Measurements from ENCODE around the gene NOP53.

Gene NOP53

DNA sequence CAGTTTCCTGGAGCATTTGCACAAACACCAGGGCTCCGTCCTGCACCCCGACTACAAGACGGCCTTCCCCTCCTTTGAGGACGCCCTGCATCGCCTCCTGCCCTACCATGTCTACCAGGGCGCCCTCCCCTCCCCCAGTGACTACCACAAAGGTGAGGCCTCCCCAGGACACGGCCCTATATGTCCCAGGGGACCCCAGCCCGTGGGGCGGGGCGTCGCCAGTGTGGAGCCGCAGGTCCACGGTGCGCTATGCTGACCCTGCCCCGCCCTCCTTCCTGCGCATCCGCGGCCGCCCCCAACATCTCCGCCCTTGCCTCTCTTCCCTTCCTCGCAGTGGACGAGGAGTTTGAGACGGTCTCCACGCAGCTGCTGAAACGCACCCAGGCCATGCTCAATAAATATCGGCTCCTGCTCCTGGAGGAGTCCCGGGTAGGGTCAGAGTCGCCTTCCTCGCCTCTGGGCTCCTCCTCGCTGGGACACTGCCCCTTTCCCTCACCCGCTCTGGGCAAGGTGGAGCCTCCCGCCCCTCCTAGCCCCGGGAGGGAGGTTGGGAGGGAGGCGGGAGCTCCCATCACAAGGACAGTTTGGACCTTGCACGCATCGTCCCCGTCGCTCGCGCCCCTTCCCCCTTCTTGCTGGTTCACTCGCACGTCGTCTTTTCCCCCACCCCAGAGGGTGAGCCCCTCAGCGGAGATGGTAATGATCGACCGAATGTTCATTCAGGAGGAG lies 46.6 kb upstream of the NOP53 start:
- H4K20me1 ChIP-seq (ENCODE audit: insufficient read depth, low read length, poor library complexity, severe bottlenecking), result no peaks in the 10 kb centered on the region
- no peaks in the 10 kb centered on the region for H3K27me3 ChIP-seq (ENCODE audit: insufficient read depth, low read length, poor library complexity, severe bottlenecking)
- peaks cover 6% of the 10 kb centered on the region; the same call in 1 of the 2 replicates for H3K36me3 ChIP-seq (ENCODE audit: insufficient read depth, low read length)
- H3K9me3 ChIP-seq (ENCODE audit: insufficient read depth, low read depth, low read length), result no peaks in the 10 kb centered on the region
- no peak overlapping the region for H2AFZ ChIP-seq (ENCODE audit: low read length)
- TF ChIP-seq, protein P1, sequence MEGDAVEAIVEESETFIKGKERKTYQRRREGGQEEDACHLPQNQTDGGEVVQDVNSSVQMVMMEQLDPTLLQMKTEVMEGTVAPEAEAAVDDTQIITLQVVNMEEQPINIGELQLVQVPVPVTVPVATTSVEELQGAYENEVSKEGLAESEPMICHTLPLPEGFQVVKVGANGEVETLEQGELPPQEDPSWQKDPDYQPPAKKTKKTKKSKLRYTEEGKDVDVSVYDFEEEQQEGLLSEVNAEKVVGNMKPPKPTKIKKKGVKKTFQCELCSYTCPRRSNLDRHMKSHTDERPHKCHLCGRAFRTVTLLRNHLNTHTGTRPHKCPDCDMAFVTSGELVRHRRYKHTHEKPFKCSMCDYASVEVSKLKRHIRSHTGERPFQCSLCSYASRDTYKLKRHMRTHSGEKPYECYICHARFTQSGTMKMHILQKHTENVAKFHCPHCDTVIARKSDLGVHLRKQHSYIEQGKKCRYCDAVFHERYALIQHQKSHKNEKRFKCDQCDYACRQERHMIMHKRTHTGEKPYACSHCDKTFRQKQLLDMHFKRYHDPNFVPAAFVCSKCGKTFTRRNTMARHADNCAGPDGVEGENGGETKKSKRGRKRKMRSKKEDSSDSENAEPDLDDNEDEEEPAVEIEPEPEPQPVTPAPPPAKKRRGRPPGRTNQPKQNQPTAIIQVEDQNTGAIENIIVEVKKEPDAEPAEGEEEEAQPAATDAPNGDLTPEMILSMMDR (conservative IDR thresholded peaks at IDR 0.05; ENCODE audit: low read length), result no peak
- no peak for TF ChIP-seq EZH2phosphoT487 (IDR thresholded peaks at IDR 0.05; ENCODE audit: borderline replicate concordance)
- no peaks in the 10 kb centered on the region for H3K9me2 ChIP-seq (replicated peaks; ENCODE audit: low read depth, low read length)
- no peak overlapping the region for H3K4me3 ChIP-seq (ENCODE audit: low read length, poor library complexity, severe bottlenecking)
- no peaks in the 10 kb centered on the region for H3F3A ChIP-seq (ENCODE audit: low read depth)
- H3K79me2 ChIP-seq (ENCODE audit: insufficient read depth, low read length), result no peaks in the 10 kb centered on the region
- H3K9ac ChIP-seq (ENCODE audit: low read depth, low read length, poor library complexity, severe bottlenecking), result no peak overlapping the region
- no peak overlapping the region for H3K4me2 ChIP-seq (ENCODE audit: low read depth, low read length, poor library complexity, severe bottlenecking)
- H3K4me1 ChIP-seq (ENCODE audit: insufficient read depth, low read length, poor library complexity, severe bottlenecking), result no peaks in the 10 kb centered on the region

DNA sequence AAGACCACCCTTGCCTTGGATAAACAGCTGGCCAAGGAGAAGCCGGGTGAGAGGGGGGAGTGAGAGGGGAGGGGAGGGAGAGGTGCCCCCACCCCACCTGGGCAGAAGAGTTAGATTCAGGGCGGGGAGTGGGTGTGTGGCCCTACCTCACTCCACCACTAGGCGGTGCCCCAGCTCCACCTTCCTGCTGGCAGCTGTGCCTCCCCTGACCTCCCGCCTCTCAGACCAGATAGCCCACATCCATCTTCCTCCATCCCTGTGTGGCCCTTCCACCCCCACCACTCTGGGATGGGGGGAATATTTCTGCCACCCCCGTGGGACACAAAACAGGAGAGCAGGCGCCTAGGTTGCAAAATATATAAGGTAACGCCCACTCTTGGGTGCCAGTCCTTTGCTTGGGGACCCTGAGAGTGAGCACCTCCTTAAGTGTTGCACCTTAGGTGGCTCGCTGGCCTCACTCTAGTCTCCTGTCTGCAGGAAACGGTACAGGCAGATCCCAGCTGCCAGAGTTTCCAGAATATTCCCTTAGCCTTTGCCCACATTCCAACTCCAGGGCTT lies 45.9 kb upstream of the NOP53 start:
- Histone ChIP-seq H3K4me2 (ENCODE audit: low read depth, low read length, poor library complexity, severe bottlenecking) (no peak overlapping the region), H3K9me2 (replicated peaks; ENCODE audit: low read depth, low read length) (no peaks in the 10 kb centered on the region), H2AFZ (ENCODE audit: low read length) (no peak overlapping the region), H3K4me3 (ENCODE audit: low read length, poor library complexity, severe bottlenecking) (no peak overlapping the region), H4K20me1 (ENCODE audit: insufficient read depth, low read length, poor library complexity, severe bottlenecking) (no peaks in the 10 kb centered on the region), H3K36me3 (ENCODE audit: insufficient read depth, low read length) (peaks cover 6% of the 10 kb centered on the region; the same call in 1 of the 2 replicates), H3F3A (ENCODE audit: low read depth) (no peaks in the 10 kb centered on the region), H3K9ac (ENCODE audit: low read depth, low read length, poor library complexity, severe bottlenecking) (no peak overlapping the region), H3K9me3 (ENCODE audit: insufficient read depth, low read depth, low read length) (no peaks in the 10 kb centered on the region), H3K27me3 (ENCODE audit: insufficient read depth, low read length, poor library complexity, severe bottlenecking) (no peaks in the 10 kb centered on the region), H3K79me2 (ENCODE audit: insufficient read depth, low read length) (no peaks in the 10 kb centered on the region), H3K4me1 (ENCODE audit: insufficient read depth, low read length, poor library complexity, severe bottlenecking) (no peaks in the 10 kb centered on the region)
- no peak for TF ChIP-seq EZH2phosphoT487 (IDR thresholded peaks at IDR 0.05; ENCODE audit: borderline replicate concordance)
- TF ChIP-seq, protein P1 (conservative IDR thresholded peaks at IDR 0.05; ENCODE audit: low read length), result peak; percentile 83

DNA sequence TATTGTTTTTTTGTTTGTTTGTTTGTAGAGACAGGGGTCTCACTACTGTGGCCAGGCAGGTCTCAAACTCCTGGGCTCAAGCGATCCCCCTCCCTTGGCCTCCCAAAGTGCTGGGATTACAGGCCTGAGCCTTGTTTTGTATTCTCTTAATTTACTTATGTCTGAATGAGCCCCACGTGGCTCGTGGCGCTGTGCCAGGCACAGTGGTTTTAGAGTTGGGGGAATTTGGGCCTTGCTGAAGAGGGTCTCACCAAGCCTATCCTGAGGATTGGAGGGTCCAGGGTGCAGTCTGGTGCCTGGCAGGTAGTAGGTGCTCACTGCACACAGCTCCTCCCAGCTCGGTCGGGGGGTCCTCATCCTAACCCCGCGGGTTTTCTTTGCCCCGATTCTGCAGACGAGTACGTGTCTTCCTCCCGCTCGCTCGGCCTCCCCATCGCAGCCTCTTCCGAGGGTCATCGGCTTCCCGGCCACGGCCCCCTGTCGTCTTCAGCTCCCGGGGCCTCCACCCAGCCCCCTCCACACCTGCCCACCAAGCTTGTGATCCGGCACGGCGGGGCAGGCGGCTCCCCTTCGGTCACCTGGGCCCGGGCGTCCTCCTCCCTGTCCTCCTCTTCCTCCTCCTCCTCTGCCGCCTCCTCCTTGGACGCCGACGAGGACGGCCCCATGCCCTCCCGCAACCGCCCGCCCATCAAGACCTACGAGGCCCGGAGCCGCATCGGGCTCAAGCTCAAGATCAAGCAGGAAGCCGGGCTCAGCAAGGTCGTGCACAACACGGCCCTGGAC lies 44.2 kb upstream of the NOP53 start:
- Histone ChIP-seq H3K27me3 (ENCODE audit: insufficient read depth, low read length, poor library complexity, severe bottlenecking) (no peaks in the 10 kb centered on the region), H3F3A (ENCODE audit: low read depth) (no peaks in the 10 kb centered on the region), H2AFZ (ENCODE audit: low read length) (no peak overlapping the region), H4K20me1 (ENCODE audit: insufficient read depth, low read length, poor library complexity, severe bottlenecking) (no peaks in the 10 kb centered on the region), H3K79me2 (ENCODE audit: insufficient read depth, low read length) (no peaks in the 10 kb centered on the region), H3K4me3 (ENCODE audit: low read length, poor library complexity, severe bottlenecking) (no peak overlapping the region), H3K9me3 (ENCODE audit: insufficient read depth, low read depth, low read length) (no peaks in the 10 kb centered on the region), H3K9ac (ENCODE audit: low read depth, low read length, poor library complexity, severe bottlenecking) (no peak overlapping the region), H3K36me3 (ENCODE audit: insufficient read depth, low read length) (peaks cover 6% of the 10 kb centered on the region; the same call in 1 of the 2 replicates), H3K4me2 (ENCODE audit: low read depth, low read length, poor library complexity, severe bottlenecking) (no peak overlapping the region), H3K9me2 (replicated peaks; ENCODE audit: low read depth, low read length) (no peaks in the 10 kb centered on the region), H3K4me1 (ENCODE audit: insufficient read depth, low read length, poor library complexity, severe bottlenecking) (no peaks in the 10 kb centered on the region)
- no peak for TF ChIP-seq EZH2phosphoT487 (IDR thresholded peaks at IDR 0.05; ENCODE audit: borderline replicate concordance)
- TF ChIP-seq, protein P1 (conservative IDR thresholded peaks at IDR 0.05; ENCODE audit: low read length), result no peak
